Kidney (tissue), 14 donors: ENCODE data around the gene PLD4. TPM values are rescaled to one million over a fixed set of nuclear protein-coding genes. Genes with fewer than 3 reads are reported as not detected.

Experiments
- DNase-seq, 5 donors: peaks; one replicate each; pipeline ENCODE4 v3.0.0-alpha.2; 2013 to 2020
- FAIRE-seq: peaks from 2 replicates; lab custom pipeline; 2012; peaks lifted over from hg19 to GRCh38; lab: Jason Lieb, UNC
- H3K27ac ChIP-seq, 2 donors: one replicate each; pipeline ENCODE4 v1.7.0; 2013; ENCODE audit warnings: low read depth in 2 of 2, low read length in 2 of 2, inconsistent platforms in 1 of 2
- H3K27me3 ChIP-seq: one replicate; pipeline ENCODE4 v1.7.1; 2013; ENCODE audit warnings: low read length, inconsistent platforms; ENCODE audit not compliant: control insufficient read depth, insufficient read depth
- H3K36me3 ChIP-seq, 3 donors: one replicate each; pipeline versions ENCODE4 v1.7.0 to v1.7.1; 2013; ENCODE audit warnings: low read length in 3 of 3, control low read depth in 1 of 3, inconsistent platforms in 1 of 3; ENCODE audit not compliant: insufficient read depth in 3 of 3, control insufficient read depth in 2 of 3
- H3K4me1 ChIP-seq, 3 donors: one replicate each; pipeline versions ENCODE4 v1.7.0 to v1.7.1; 2013; ENCODE audit warnings: low read length in 3 of 3, inconsistent platforms in 1 of 3, low read depth in 1 of 3; ENCODE audit not compliant: control insufficient read depth in 2 of 3, insufficient read depth in 2 of 3
- H3K4me3 ChIP-seq, 3 donors: one replicate each; pipeline versions ENCODE4 v1.7.0 to v1.8.1; 2013; ENCODE audit warnings: low read length in 3 of 3, control low read depth in 1 of 3, inconsistent platforms in 1 of 3
- H3K9ac ChIP-seq, 3 donors: one replicate each; pipeline versions ENCODE4 v1.7.0 to v1.7.1; 2013; ENCODE audit warnings: low read length in 3 of 3, control low read depth in 1 of 3, inconsistent platforms in 1 of 3
- H3K9me3 ChIP-seq, 3 donors: one replicate each; pipeline versions ENCODE4 v1.7.0 to v1.7.1; 2013; ENCODE audit warnings: low read length in 3 of 3, control low read depth in 1 of 3, inconsistent platforms in 1 of 3; ENCODE audit not compliant: control insufficient read depth in 2 of 3, insufficient read depth in 1 of 3
- CTCF ChIP-seq: IDR thresholded peaks from 3 replicates; pipeline ENCODE4 v1.5.1; 2012; ENCODE audit warnings: mild to moderate bottlenecking, moderate library complexity, borderline replicate concordance; ENCODE audit not compliant: insufficient read depth; ENCODE audit errors: extremely low read depth
- intact Hi-C: fragments of 100-400 bp; cut with DNase I; formaldehyde crosslinking; loops from one replicate; pipeline ENCODE4 v1.11.1; 2022
- polyA plus RNA-seq: library from polyadenylated mRNA; stranded (reverse); fragments of 350-450 nt; fragmentation: Illumina TruSeq; extraction: RNeasy Lipid Tissue Mini Kit (QIAGEN cat#74804); gene quantifications from one replicate; pipeline ENCODE4 v1.2.3, GENCODE V29; 2014; ENCODE audit warnings: low read depth, low replicate concordance; ENCODE audit not compliant: insufficient read depth
- total RNA-seq: library from RNA; stranded (reverse); fragmentation: NEBNext Ultra II Directional; extraction: Animal tissue kit (Norgen Biotek cat#: 25700); gene quantifications from one replicate; pipeline ENCODE4 v1.2.1, GENCODE V29; 2021
- donor health status: control.
- donor health status: control.
- donor health status: control.
- donor health status: control.
- donor health status: control.
- donor health status: DM: yes; HTN: yes; CAD: no.
- donor health status: Normal renal cell carcinoma (clear cell type).

The PLD4 gene
- total and polyA plus RNA-seq, 2 donors from 2014 or later = 3.2 TPM; not detected in 1

- Histone ChIP-seq H3K9ac (no peak overlapping the region), H3K36me3 (peaks cover 2 to 11% (median 6%) of the 10 kb centered on the region in 3 donors), H3K27me3 (no peaks in the 10 kb centered on the region), H3K4me1 (no peaks in the 10 kb centered on the region), H3K27ac (no peak overlapping the region), H3K9me3 (no peaks in the 10 kb centered on the region), H3K4me3 (no peak overlapping the region)
- intact Hi-C loops = no loop called here
- TF ChIP-seq CTCF = no peak
- FAIRE-seq (no peak), DNase-seq (peak in 1 of 5 donors; percentile 67)
These were observed 39.4 kb upstream of the PLD4 start for GRCh38 chr14:104885031-104885972.

GRCh38 chr14:104885973-104886689, 38.5 kb upstream of the PLD4 start:
- intact Hi-C loops = no loop called here
- no peaks in the 10 kb centered on the region for H3K4me1 ChIP-seq
- H3K4me3 ChIP-seq = no peak overlapping the region
- DNase-seq (peak in 2 of 5 donors; percentile 35 to 76), FAIRE-seq (no peak)
- TF ChIP-seq CTCF = no peak
- H3K9ac ChIP-seq = no peak overlapping the region
- H3K27ac ChIP-seq = no peak overlapping the region
- no peaks in the 10 kb centered on the region for H3K9me3 ChIP-seq
- peaks cover 0 to 4% (median 0%) of the 10 kb centered on the region in 3 donors for H3K36me3 ChIP-seq
- H3K27me3 ChIP-seq = no peaks in the 10 kb centered on the region

GRCh38 chr14:104886690-104887622, 37.7 kb upstream of the PLD4 start:
- Histone ChIP-seq H3K9ac (no peak overlapping the region), H3K36me3 (peaks cover 0 to 4% (median 0%) of the 10 kb centered on the region in 3 donors), H3K27me3 (no peaks in the 10 kb centered on the region), H3K27ac (no peak overlapping the region), H3K4me1 (no peaks in the 10 kb centered on the region), H3K4me3 (no peak overlapping the region), H3K9me3 (no peaks in the 10 kb centered on the region)
- intact Hi-C loops = no loop called here
- FAIRE-seq = no peak
- no peak for TF ChIP-seq CTCF
- DNase-seq = peak in 2 of 5 donors; percentile 32 to 66
